PC-9 (cell line): ENCODE results near the gene UTP4. TPM values are rescaled to one million over a fixed set of nuclear protein-coding genes. Genes with fewer than 3 reads are reported as not detected.

Experiments used
- BruUV-seq: library from RNA; stranded (reverse); fragments of 400-500 nt; replicated peaks from 2 replicates; lab custom pipeline; 2021; lab: Mats Ljungman, UMichigan
- CTCF ChIA-PET: fragments of 300-600 bp; sonication (Branson Sonifier 250); formaldehyde crosslinking; loops from one replicate; lab custom pipeline; 2022; ENCODE audit warnings: antibody characterized with exemption; lab: Charles Lee
- POLR2A ChIA-PET: fragments of 300-600 bp; sonication (Branson Sonifier 250); formaldehyde crosslinking; loops from one replicate; lab custom pipeline; 2022; ENCODE audit warnings: antibody characterized with exemption; ENCODE audit not compliant: unreplicated experiment; lab: Charles Lee
- DNase-seq, 2 experiments: peaks; one replicate each; pipeline versions ENCODE4 v3.0.0 to v3.0.0-alpha.2; 2015 to 2022; ENCODE audit warnings: mixed read lengths in 1 of 2
- H2AFZ ChIP-seq: fragments of 200-600 bp; sonication (generic); 2 replicates; pipeline ENCODE4 v1.8.1; 2017; ENCODE audit warnings: antibody characterized with exemption
- H3F3A ChIP-seq: fragments of 200-600 bp; sonication (generic); 2 replicates; pipeline ENCODE4 v1.8.1; 2017; ENCODE audit warnings: antibody characterized with exemption, mild to moderate bottlenecking, low read depth; ENCODE audit not compliant: insufficient read depth
- H3K27ac ChIP-seq: fragments of 200-600 bp; sonication (generic); 2 replicates; pipeline ENCODE4 v1.6.1; 2016; ENCODE audit warnings: mixed run types
- H3K27me3 ChIP-seq: fragments of 200-600 bp; sonication (generic); 2 replicates; pipeline ENCODE4 v1.6.1; 2016; ENCODE audit warnings: low read depth, mixed run types; ENCODE audit not compliant: insufficient read depth
- H3K36me3 ChIP-seq: fragments of 200-600 bp; sonication (generic); 2 replicates; pipeline ENCODE4 v1.6.1; 2016; ENCODE audit warnings: low read depth, mixed run types
- H3K4me1 ChIP-seq: fragments of 200-600 bp; sonication (generic); replicated peaks from 2 replicates; pipeline ENCODE4 v1.6.1; 2016; ENCODE audit warnings: mixed run types; ENCODE audit not compliant: insufficient read depth
- H3K4me2 ChIP-seq: fragments of 200-600 bp; sonication (generic); 2 replicates; pipeline ENCODE4 v1.6.1; 2017; ENCODE audit warnings: mixed run types
- H3K4me3 ChIP-seq: fragments of 200-600 bp; sonication (generic); 2 replicates; pipeline ENCODE4 v1.6.1; 2016; ENCODE audit warnings: mixed run types
- H3K79me2 ChIP-seq: fragments of 200-600 bp; sonication (generic); 2 replicates; pipeline ENCODE4 v1.6.1; 2017; ENCODE audit warnings: low read depth, mixed run types
- H3K9me2 ChIP-seq: fragments of 200-600 bp; sonication (generic); 2 replicates; pipeline ENCODE4 v1.8.1; 2017; ENCODE audit warnings: mild to moderate bottlenecking; ENCODE audit not compliant: insufficient read depth
- H3K9me3 ChIP-seq: fragments of 200-600 bp; sonication (generic); 2 replicates; pipeline ENCODE4 v1.8.1; 2016; ENCODE audit warnings: low read depth; ENCODE audit not compliant: insufficient read depth
- H4K20me1 ChIP-seq: fragments of 200-600 bp; sonication (generic); 2 replicates; pipeline ENCODE4 v1.8.1; 2017; ENCODE audit not compliant: insufficient read depth
- EZH2 ChIP-seq: fragments of 200-600 bp; sonication (generic); IDR thresholded peaks from 2 replicates; pipeline ENCODE4 v1.8.0; 2017; ENCODE audit warnings: antibody characterized with exemption, low read depth
- intact Hi-C: fragments of 100-400 bp; cut with micrococcal nuclease; formaldehyde crosslinking; loops from one replicate; pipeline ENCODE4 v1.10.0; 2022; ENCODE audit not compliant: unreplicated experiment
- total RNA-seq: library from RNA; stranded (reverse); gene quantifications from 2 replicates; pipeline ENCODE4 v1.2.3, GENCODE V29; 2021
- TF ChIP-seq, protein P1 (sequence below): fragments of 200-600 bp; sonication (generic); conservative IDR thresholded peaks from 2 replicates; pipeline ENCODE4 v1.6.1; 2017; ENCODE audit warnings: mixed run types, antibody characterized with exemption, mild to moderate bottlenecking, moderate library complexity

Gene UTP4
- total RNA-seq, 1 experiment from 2014 or later, result 45.9 TPM

DNA sequence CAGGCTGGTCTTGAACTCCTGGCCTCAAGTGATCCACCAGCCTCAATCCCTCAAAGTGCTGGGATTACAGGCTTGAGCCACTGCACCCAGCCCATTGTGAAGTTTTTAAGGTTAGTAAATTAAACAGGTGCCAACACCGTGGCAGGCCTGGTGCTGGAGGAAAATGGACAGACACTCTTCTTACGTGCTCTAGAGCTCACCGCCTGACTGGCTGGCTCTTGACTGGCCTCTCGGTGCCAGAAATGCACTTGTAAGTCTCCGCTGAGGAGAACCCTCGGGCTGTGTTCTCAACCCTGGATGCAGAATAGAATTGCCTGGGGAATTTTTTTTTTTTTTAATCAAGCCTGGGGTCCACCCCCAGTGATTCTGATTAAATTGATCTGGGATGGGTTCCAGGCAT, 37.3 kb upstream of the UTP4 start:
- Histone ChIP-seq H3K36me3 (no peaks in the 10 kb centered on the region), H3K27me3 (no peaks in the 10 kb centered on the region), H3K4me2 (no peak overlapping the region), H3K4me1 (peaks cover under 1% of the 10 kb centered on the region), H3K27ac (no peak overlapping the region), H4K20me1 (no peaks in the 10 kb centered on the region), H3K9me3 (no peaks in the 10 kb centered on the region), H3K4me3 (no peak overlapping the region), H3F3A (peaks cover 4% of the 10 kb centered on the region; the same call in 1 of the 2 replicates), H2AFZ (no peak overlapping the region), H3K79me2 (no peaks in the 10 kb centered on the region), H3K9me2 (no peaks in the 10 kb centered on the region)
- intact Hi-C loops, result no loop called here
- no peak for DNase-seq
- BruUV-seq, result no TSS peak
- ChIA-PET CTCF (no interaction called here), POLR2A (no interaction called here)
- TF ChIP-seq, protein P1, sequence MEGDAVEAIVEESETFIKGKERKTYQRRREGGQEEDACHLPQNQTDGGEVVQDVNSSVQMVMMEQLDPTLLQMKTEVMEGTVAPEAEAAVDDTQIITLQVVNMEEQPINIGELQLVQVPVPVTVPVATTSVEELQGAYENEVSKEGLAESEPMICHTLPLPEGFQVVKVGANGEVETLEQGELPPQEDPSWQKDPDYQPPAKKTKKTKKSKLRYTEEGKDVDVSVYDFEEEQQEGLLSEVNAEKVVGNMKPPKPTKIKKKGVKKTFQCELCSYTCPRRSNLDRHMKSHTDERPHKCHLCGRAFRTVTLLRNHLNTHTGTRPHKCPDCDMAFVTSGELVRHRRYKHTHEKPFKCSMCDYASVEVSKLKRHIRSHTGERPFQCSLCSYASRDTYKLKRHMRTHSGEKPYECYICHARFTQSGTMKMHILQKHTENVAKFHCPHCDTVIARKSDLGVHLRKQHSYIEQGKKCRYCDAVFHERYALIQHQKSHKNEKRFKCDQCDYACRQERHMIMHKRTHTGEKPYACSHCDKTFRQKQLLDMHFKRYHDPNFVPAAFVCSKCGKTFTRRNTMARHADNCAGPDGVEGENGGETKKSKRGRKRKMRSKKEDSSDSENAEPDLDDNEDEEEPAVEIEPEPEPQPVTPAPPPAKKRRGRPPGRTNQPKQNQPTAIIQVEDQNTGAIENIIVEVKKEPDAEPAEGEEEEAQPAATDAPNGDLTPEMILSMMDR, result no peak
- TF ChIP-seq EZH2, result no peak

DNA sequence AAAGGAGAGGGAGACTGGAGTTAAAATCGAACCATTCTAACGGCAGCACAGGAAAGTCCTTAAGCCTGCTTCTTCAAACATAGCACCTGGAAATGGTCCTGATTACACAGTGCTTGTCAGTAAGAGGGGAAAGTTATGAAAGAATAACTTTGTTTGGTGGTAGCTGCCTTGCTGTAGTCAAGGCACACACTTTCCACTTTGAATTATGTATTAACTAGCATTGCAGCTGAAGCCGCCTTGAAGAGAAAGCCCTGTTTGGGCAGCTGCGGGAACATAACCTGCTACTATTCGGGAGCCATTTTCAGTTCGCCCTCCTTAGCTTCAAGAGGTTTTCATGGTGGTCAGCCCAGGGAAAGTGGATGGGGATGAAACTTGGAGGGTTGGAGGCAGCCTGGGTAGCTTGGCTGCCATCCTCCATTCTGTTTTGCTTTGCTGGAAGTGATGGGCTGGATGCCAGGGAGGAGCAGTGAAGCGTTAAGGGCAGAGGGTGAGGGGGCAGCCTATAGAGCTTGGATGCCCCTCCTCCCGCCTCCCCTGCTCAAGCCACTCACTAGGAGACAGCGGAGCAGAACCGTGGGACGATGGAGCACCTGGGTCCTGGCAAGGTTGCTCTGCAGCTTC, 32.3 kb upstream of the UTP4 start:
- H2AFZ ChIP-seq, result no peak overlapping the region
- H3K9me3 ChIP-seq, result no peaks in the 10 kb centered on the region

DNA sequence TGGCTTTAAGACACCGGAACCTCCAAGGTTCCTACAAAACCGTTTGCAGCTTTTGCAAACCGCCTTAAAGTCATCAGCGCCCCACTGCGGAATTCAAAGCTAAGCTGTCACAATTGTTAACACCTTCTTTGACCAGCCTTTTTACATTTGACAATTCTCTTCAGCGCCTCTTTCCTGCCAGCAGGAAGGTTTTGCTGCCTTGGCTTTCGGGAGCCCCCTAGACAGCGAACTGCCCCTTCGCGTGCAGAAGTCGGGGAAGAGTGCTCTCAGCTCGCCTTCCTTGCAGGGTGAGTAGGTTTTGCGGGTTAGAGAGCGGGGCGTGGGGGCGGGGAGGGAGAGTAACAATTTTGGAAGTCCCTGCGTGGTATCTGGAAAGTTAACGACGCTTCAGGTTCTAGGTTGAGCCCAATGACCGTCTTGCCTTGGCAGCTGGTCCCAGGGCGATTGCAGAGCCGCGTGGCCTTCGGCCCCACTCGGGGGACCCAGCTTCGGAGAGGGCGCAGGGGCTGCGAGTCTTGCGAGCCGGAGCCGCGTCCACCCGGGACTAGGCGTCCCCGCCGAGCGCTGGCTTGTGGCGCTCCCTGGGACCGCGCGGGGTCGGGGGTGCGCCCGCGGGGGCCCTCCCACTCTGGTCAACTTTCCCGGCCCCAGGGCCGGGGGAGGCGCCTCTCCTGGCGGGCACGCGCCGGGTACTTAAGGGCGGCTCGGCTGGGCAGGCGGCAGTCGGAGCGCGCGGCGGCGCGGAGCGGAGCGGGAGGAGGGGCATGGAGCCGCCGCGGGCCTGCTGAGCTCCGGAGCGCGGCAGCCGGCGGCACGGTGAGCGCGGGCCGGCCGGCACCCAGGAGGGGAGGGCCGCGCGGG, 26.7 kb upstream of the UTP4 start, which contains the start of gene HAS3:
HAS3 (plus strand) TSS at position 153 of the 861 bp plus-strand sequence. CDS start 3,743 bp downstream, outside the sequence.
- Histone ChIP-seq H3K9me3 (no peaks in the 10 kb centered on the region), H3F3A (peaks cover 18% of the 10 kb centered on the region; the same call in 1 of the 2 replicates), H3K4me2 (peak within 1 kb of the TSS; percentile 99), H3K79me2 (peaks cover 12% of the 10 kb centered on the region), H3K4me1 (peaks cover 14% of the 10 kb centered on the region; the same call in 1 of the 2 replicates), H4K20me1 (no peaks in the 10 kb centered on the region), H2AFZ (peak within 1 kb of the TSS; percentile 91), H3K27me3 (no peaks in the 10 kb centered on the region), H3K36me3 (no peaks in the 10 kb centered on the region), H3K27ac (no peak within 1 kb of the TSS), H3K9me2 (no peaks in the 10 kb centered on the region), H3K4me3 (peak within 1 kb of the TSS; percentile 93)
- POLR2A ChIA-PET, result no interaction called here
- no peak for TF ChIP-seq EZH2
- TF ChIP-seq, protein P1, result peak; percentile 62; the same call in 1 of the 2 replicates
- CTCF ChIA-PET, result interaction anchor here (0.6 to 0.9 kb wide), 5 partner anchors 102 to 778 kb away, joined by 3 to 12 read pairs (median 4); no protein-coding TSS in a partner anchor
- intact Hi-C loops, result loop anchor here (1.0 to 5.0 kb wide), 2 partner anchors 113 to 203 kb away; no protein-coding TSS in a partner anchor
- BruUV-seq, result no TSS peak
- peak; percentile 66 to 71 for DNase-seq

More for the DNA sequence above, 32.3 kb upstream of the UTP4 start:
- POLR2A ChIA-PET, result no interaction called here
- H3K27me3 ChIP-seq, result no peaks in the 10 kb centered on the region
- no peak overlapping the region for H3K27ac ChIP-seq
- H3K4me3 ChIP-seq, result no peak overlapping the region
- intact Hi-C loops, result no loop called here
- no TSS peak for BruUV-seq
- H3F3A ChIP-seq, result peaks cover 3% of the 10 kb centered on the region; the same call in 1 of the 2 replicates
- DNase-seq, result no peak
- no peak overlapping the region for H3K4me2 ChIP-seq
- TF ChIP-seq, protein P1, result no peak
- TF ChIP-seq EZH2, result no peak
- CTCF ChIA-PET, result no interaction called here
- H3K9me2 ChIP-seq, result no peaks in the 10 kb centered on the region
- no peaks in the 10 kb centered on the region for H3K79me2 ChIP-seq
- no peaks in the 10 kb centered on the region for H4K20me1 ChIP-seq
- H3K4me1 ChIP-seq, result no peaks in the 10 kb centered on the region; the same call in 1 of the 2 replicates
- no peaks in the 10 kb centered on the region for H3K36me3 ChIP-seq
